AG10803 (cell line): ENCODE measurements around the gene ERO1B.

Source experiments
- DNase-seq: peaks from one replicate; pipeline ENCODE4 v3.0.0; 2010; ENCODE audit warnings: low read depth
- H3K4me3 ChIP-seq: 2 replicates; pipeline ENCODE4 v1.5.1; 2011; ENCODE audit warnings: mild to moderate bottlenecking, low read length, control low read depth
- CTCF ChIP-seq: conservative IDR thresholded peaks from 2 replicates; pipeline ENCODE4 v1.5.1; 2011; ENCODE audit warnings: mild to moderate bottlenecking, low read length, control low read depth, inconsistent platforms

ERO1B gene

GRCh38 chr1:236209185-236209584 lies 72.6 kb downstream of the ERO1B start:
- TF ChIP-seq CTCF = no peak
- no peak overlapping the region for H3K4me3 ChIP-seq
- DNase-seq = no peak

- TF ChIP-seq CTCF = no peak
- no peak for DNase-seq
- H3K4me3 ChIP-seq = no peak overlapping the region
These were observed 74.2 kb downstream of the ERO1B start for GRCh38 chr1:236207569-236207968.

GRCh38 chr1:236207121-236207520 lies 74.6 kb downstream of the ERO1B start:
- no peak for DNase-seq
- no peak overlapping the region for H3K4me3 ChIP-seq
- no peak for TF ChIP-seq CTCF

GRCh38 chr1:236206548-236206947 lies 75.2 kb downstream of the ERO1B start:
- H3K4me3 ChIP-seq = no peak overlapping the region
- TF ChIP-seq CTCF = no peak
- DNase-seq = no peak

GRCh38 chr1:236204656-236205055 lies 77.1 kb downstream of the ERO1B start:
- TF ChIP-seq CTCF = no peak
- no peak overlapping the region for H3K4me3 ChIP-seq
- DNase-seq = no peak

- no peak for TF ChIP-seq CTCF
- no peak overlapping the region for H3K4me3 ChIP-seq
- DNase-seq = no peak
These were observed 77.7 kb downstream of the ERO1B start for GRCh38 chr1:236204039-236204438.

GRCh38 chr1:236201786-236202185 lies 80.0 kb downstream of the ERO1B start:
- no peak for TF ChIP-seq CTCF
- no peak overlapping the region for H3K4me3 ChIP-seq
- DNase-seq = no peak
